ENCODE results near the gene KCNE1.

DNA sequence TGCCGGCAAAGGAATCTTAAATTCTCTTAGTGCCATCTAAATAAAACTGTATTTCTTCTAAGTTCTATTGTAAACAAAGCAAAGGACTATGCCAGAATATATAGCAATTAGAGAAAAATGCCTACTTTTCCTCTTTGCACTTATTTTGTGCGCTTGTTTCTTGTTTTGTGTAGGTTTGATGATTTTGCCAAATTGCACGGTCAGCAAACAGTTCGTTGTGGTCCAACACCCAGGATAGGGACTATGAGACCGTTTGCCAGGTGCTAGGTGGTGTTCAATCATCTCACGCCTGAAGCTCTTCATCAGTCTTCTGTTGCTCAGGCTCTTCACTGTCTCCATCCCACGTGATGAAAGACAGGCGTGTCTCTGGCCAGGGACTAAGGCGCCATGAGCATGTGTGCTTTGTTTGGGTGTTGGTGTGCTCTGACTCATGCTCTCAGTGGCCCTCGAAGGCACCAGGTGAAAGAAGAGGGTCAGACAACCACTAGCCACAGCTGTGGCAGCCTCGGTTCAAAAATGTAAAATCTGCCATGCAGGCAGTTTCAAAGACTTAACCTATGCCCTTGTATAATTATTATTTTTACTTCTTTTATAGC lies 36.9 kb upstream of the KCNE1 start:
- TF ChIP-seq POLR2AphosphoS5 (IDR thresholded peaks at IDR 0.05; ENCODE audit: borderline replicate concordance, low read depth, low read length) (no peak), EZH2 (IDR thresholded peaks at IDR 0.05) (no peak)

All from SK-N-MC (cell line).